ENCODE measurements around the gene TOM1L2.

TOM1L2 gene

DNA sequence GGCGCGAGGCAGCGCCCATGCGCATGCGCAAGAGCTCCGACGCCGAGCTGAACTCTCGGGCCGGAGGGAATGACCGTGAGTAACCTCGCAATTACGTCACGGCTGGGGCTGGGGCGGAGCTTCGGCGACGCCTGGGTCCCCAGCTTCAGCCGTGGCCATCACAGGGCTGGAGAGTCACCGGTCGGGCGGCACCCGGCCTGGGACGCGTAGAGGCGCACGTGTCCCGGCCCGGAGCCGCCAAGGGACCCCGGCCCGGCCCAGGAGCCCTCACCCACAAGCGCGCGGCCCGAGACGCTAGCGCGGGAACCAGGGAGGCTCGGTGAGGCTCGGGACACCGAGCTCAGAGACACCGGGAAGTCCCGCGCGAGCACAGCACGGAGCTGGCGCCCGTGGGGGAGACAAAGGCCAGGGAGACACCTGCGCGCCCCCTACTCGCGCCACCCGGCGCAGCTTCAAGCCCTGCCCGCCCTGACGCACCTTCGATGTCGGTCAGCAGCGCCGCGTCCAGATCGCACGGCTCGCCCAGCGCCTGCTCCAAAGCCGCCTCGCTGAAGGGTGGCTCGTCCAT lies 135.9 kb downstream of the TOM1L2 start:
- DNase-seq (ENCODE audit: low read depth in 2 of 2) = peak; percentile 91 to 93

GRCh38 chr17:17835415-17836249 lies 136.6 kb downstream of the TOM1L2 start:
- no peak for DNase-seq (ENCODE audit: low read depth in 2 of 2)

DNA sequence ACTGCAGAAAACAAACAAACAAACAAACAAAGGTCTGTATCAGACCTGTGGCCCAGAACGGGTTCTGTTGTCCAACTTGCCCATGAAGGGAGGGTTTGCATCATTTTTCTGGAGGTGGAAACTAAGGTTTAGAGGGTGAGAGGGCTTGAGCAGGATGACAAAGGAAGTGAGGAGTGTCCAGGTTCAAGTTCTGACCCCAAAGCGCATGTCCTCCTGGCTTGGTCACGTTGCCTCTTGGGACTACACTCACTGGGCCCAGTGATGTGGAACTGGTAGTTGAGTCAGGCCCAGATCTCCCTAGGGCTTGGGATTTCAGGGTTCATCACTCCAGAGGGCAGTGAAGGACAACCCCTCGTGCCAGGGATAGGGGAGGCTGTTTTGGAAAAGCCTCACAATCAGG lies 137.2 kb downstream of the TOM1L2 start:
- no peak for DNase-seq (ENCODE audit: low read depth in 2 of 2)

DNA sequence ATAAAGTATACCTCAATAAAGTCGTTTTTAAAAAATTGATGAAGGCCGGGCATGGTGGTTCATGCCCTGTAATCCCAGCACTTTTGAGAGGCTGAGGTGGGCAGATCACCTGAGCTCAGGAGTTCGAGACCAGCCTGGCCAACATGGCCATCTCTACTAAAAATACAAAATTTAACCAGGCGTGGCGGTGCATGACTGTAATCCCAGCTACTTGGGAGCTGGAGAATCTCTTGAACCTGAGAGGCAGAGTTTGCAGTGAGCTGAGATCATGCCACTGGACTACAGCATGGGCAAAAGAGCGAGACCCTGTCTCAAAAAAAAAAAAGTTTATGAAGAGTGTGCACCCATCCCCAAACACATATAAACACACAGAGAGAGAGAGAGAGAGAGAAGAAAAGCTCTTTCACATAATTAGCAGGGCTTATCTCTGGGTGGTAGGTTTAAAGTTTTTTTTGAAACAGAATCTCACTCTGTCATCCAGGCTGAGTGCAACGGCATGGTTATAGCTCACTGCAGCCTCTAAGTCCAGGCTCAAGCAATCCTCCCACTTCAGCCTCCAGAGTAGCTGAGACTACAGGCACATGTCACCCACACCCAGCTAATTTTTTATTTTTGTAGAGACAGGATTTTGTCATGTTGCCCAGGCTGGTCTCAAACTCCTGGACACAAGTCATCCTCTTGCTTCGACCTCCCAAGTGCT lies 138.4 kb downstream of the TOM1L2 start:
- DNase-seq (ENCODE audit: low read depth in 2 of 2) = no peak

- DNase-seq (ENCODE audit: low read depth in 2 of 2) = no peak
Measured at GRCh38 chr17:17832032-17832363, 140.2 kb downstream of the TOM1L2 start.

GRCh38 chr17:17831208-17832031 lies 140.8 kb downstream of the TOM1L2 start:
- DNase-seq (ENCODE audit: low read depth in 2 of 2) = no peak

DNA sequence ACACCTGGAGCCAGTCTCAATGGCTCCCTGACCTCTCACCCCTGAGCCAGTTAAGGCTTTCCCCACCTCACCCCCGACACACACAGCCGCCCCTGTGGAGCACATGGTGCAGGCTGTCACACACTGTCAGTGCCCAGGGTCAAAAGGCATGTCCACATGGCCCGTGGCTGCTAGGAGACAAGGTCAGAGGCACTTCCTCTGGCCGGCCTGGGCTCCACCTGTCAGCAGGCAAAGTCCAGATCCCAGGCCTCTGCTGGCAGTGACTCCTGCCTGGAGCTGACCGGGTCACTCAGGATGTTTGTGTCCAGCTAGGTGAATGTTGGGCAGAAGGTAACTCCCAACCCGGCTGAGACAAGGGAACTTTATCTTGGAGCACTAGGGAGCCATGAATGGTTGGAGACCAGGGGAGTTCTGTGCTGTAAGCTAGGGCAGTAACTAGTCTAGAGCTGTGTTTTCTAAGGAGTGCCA lies 141.4 kb downstream of the TOM1L2 start:
- DNase-seq (ENCODE audit: low read depth in 2 of 2) = no peak

DNA sequence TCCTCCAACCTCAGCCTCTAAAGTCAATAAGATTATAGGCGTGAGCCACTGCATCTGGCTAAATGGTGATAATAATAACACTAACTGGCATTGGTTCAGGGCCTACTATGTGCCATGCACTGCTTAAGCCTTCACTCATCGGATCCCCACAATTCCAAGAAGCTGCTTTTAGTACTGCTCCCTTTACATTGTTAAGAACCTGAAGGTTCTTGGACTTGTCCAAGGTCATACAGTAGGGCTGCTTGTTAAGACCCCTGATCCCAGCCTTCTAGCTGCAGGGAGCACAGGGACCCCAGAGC lies 142.0 kb downstream of the TOM1L2 start:
- no peak for DNase-seq (ENCODE audit: low read depth in 2 of 2)

DNA sequence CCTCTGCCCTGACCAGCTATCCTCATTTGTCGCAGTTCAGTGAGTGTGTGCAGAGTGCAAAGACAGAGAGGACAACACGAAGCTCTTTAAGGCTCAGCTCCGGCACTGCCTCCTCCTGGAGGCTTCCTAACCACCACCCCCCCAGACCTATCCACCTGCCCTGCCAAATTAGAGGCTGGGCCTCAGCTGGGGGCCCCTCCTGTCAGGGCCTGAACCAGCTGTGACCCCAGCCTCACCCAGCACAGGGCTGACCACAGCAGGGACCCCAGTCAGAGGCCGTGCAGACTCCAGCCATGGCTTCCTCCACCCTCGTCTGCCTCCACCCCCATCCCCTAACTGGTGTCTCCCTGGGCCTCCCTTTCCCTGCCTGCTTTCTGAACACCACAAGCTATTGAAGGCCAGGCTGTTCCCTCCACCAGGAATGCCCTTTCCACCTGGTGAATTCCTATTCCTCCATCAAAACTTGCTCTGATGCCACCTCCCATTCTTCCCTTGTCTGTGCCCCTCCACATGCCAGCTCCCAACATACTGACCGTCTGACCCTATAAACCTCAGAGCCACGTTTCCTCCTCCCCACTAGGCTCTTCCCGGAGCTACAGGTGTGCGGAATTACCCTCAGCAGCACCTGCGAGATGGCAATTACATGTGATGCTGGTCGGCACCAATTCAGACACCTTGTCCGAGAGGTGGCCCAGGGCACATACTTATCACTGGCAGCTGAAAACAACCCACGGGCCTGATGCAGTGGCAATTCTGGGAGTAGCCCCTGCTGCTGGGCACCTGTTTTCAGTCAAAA lies 144.2 kb downstream of the TOM1L2 start:
- DNase-seq (ENCODE audit: low read depth in 2 of 2) = no peak

DNA sequence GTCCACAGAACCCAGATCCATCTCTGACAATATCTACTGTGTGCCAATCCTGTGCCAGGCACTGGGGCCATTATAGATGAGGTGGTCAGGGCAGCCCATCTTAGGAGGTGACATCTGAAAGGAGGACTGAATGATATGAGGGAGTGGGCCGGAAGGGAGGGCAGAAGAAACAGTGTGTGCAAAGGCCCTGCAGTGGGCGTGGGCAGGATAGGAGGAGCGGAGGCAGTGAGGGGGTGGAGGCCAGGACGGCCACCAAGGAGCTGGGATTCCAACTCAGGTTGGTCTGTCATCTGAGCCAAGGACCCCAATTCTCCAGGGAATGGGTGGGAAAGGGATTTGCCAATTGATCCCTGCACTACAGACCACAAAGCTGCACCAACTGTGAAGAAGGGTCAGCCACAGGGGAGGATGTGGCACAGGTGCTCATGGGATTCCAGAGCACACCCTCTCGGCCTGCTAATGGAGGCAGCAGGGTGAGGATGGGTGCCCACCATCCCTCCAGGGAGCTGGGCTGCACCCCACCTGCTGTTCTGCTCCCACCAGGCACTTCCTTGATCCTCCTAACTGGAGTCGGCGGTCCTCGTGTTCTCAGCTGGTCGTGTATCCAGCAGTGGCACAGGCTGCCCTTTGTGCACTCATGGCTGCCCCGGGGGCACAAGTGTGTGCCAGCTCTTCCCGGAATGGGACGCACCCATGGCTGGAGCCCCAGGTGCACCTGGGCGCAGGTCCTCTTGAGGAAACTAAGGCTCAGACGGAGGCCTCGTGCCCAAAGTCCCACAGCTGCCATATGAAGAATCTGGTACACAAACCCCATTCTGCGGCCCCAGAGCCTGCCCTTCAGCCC lies 145.0 kb downstream of the TOM1L2 start:
- DNase-seq (ENCODE audit: low read depth in 2 of 2) = no peak

DNA sequence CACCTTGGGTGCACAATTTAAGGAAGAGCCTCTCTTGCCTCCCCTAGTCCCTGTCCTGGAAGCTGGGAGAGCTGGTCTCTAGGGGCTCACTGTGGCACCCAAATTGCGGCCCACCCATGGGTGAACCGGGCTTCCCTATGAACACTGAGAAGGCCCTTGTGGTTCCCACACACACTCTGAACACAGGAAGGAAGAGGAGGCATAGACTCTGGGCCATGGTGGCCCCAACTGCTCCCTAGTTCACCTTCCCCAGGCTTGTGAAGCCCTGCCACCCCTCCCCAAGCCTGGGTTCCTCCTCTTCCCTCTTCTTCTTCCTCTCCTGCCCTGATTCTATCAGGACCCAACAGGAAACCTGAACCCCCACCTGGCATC lies 145.9 kb downstream of the TOM1L2 start:
- no peak for DNase-seq (ENCODE audit: low read depth in 2 of 2)

GRCh38 chr17:17824783-17825614 lies 147.2 kb downstream of the TOM1L2 start:
- DNase-seq (ENCODE audit: low read depth in 2 of 2) = no peak

GRCh38 chr17:17824119-17824782 lies 147.9 kb downstream of the TOM1L2 start:
- no peak for DNase-seq (ENCODE audit: low read depth in 2 of 2)

GRCh38 chr17:17823433-17824118 lies 148.6 kb downstream of the TOM1L2 start:
- peak; percentile 34 to 70 for DNase-seq (ENCODE audit: low read depth in 2 of 2)

DNA sequence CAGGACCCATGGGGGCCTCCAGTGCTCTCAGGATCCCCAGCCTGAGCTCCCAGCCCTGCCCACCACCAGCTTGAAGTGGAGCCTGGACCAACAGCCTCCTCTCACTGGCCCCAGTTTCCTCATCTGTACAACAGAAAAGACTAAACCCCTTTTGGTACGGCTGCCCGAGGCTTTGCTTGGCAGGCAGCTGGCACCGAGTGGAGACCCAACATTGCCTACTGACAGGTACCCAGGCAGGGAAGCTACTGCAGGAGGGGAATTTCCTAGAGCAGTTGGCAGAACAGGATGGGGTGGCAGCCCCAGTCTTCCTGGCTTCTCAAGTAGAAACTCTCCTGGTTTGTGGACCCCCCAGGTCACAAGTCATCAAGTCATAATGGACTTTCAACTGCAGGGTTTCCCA lies 149.6 kb downstream of the TOM1L2 start:
- no peak for DNase-seq (ENCODE audit: low read depth in 2 of 2)

DNA sequence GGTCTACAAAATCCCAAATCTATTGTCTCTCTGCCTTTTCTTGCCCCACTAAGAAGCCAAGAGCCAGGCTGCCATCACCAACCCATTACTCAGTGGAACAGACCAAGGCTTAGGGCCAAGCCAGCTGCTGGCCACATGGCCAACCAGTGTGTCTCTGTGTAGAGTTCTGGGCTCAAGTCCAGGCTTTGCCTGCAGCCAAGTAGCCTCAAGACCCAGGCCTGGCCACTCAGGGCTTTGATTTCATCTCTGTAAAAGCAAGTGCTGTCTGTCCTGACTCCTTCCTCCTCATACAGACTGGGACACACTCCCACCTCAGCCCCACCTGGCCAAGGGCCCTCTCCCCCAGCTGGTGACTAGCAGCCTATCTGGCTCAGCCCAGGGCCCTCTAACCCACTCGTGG lies 150.0 kb downstream of the TOM1L2 start:
- no peak for DNase-seq (ENCODE audit: low read depth in 2 of 2)

DNA sequence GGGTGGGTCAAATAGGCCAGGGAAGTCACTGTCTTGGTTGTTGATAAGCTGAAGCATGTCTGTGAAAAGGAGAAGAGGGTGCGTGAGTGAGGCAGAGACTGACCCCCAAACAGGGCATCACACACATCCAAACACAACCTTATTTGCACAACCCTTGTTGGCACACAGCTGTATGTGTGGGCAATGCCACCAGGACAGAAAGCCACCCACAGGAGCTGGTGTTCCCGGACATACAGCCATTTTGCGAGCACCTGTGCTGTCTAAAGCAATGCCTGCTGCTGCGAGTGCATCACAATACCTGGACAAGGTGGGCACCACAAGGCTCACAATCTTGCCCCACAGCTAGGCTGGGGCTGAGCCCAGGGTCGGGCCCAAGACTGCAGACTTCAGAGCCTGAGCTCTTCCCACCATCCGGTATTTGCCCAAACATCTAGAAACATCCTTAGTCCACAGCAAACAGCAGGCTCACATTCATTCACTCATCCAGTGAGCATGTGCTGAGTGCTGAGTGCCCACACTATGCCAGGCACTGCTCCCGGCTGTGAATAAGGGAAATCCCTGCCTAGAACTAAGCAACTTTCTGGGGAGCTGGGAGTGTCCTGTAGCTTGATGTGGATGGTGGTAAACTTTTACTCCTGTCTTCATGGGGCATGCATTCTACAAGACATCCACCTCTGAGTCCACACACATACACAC lies 151.6 kb downstream of the TOM1L2 start:
- no peak for DNase-seq (ENCODE audit: low read depth in 2 of 2)

DNA sequence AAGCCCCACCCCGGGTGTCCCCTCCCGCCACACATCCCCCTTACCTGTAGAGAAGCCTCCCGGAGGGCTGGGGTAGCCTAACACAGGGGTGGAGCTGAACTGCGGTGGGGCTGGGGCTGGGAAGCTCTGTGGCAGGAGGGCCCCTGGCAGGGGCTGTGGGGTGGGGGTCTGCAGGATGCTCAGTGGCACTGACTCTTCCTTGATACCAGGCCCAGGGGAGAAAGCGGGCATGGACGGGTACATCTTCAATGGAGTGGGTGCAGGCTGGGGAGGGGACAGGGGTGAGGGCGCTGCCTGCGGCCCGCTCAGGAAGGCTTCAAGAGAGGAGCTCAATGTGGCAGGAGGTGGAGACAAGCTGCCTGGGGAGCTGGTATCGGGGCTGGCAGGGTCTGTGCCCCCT lies 152.2 kb downstream of the TOM1L2 start:
- no peak for DNase-seq (ENCODE audit: low read depth in 2 of 2)
